AG04450 (cell line): ENCODE measurements around the gene HCN4. TPM values are rescaled to one million over a fixed set of nuclear protein-coding genes. Genes with fewer than 3 reads are reported as not detected.

Experiments used
- CTCF ChIA-PET: fragments of 300-600, 350-600 bp; formaldehyde crosslinking; extraction: SDS; loops from one replicate; lab custom pipeline; 2022; ENCODE audit warnings: antibody characterized with exemption, inconsistent platforms; lab: Charles Lee
- POLR2A ChIA-PET: fragments of 350-600 bp; formaldehyde crosslinking; extraction: SDS; loops from one replicate; lab custom pipeline; 2021; ENCODE audit warnings: antibody characterized with exemption, inconsistent platforms; lab: Yijun Ruan, JAX
- DNase-seq: peaks from one replicate; pipeline ENCODE4 v3.0.0-alpha.2; 2011; ENCODE audit warnings: low read depth, low spot score
- H3K27ac ChIP-seq: one replicate; pipeline ENCODE4 v1.5.1; 2012; ENCODE audit warnings: low read depth, low read length, control low read depth
- H3K27me3 ChIP-seq: one replicate; pipeline ENCODE4 v1.6.0; 2012; ENCODE audit warnings: low read length; ENCODE audit not compliant: control insufficient read depth, insufficient read depth
- H3K4me3 ChIP-seq: 2 replicates; pipeline ENCODE4 v1.5.1; 2011; ENCODE audit warnings: mild to moderate bottlenecking, low read depth, low read length, control low read depth
- H3K9me3 ChIP-seq: 2 replicates; pipeline ENCODE4 v1.5.1; 2012; ENCODE audit warnings: low read length; ENCODE audit not compliant: control insufficient read depth, insufficient read depth
- CTCF ChIP-seq: IDR thresholded peaks from 2 replicates; pipeline ENCODE4 v1.5.1; 2011; ENCODE audit warnings: low read depth, low read length, control low read depth, inconsistent platforms
- polyA plus RNA-seq: library from polyadenylated mRNA; depleted of rRNA; stranded (reverse); fragments of >200 nt; gene quantifications from 2 replicates; pipeline ENCODE4 v1.2.3, GENCODE V29; 2011

HCN4 gene
- polyA plus RNA-seq, 1 experiment = not detected

- ChIA-PET CTCF (no interaction called here), POLR2A (no interaction called here)
- H3K9me3 ChIP-seq = no peaks in the 10 kb centered on the region
- no peak overlapping the region for H3K27ac ChIP-seq
- TF ChIP-seq CTCF = no peak
- peaks cover 50% of the 10 kb centered on the region for H3K27me3 ChIP-seq
- H3K4me3 ChIP-seq = no peak overlapping the region
- DNase-seq = no peak
These were observed 7.4 kb downstream of the HCN4 start for GRCh38 chr15:73361337-73361736.

- Histone ChIP-seq H3K27me3 (peaks cover 35% of the 10 kb centered on the region), H3K9me3 (no peaks in the 10 kb centered on the region), H3K27ac (no peak overlapping the region), H3K4me3 (no peak overlapping the region)
- TF ChIP-seq CTCF = no peak
- ChIA-PET POLR2A (no interaction called here), CTCF (no interaction called here)
- no peak for DNase-seq
These were observed 9.1 kb downstream of the HCN4 start for GRCh38 chr15:73359651-73360050.

- DNase-seq = no peak
- no peak for TF ChIP-seq CTCF
- H3K27ac ChIP-seq = no peak overlapping the region
- POLR2A ChIA-PET = no interaction called here
- H3K27me3 ChIP-seq = peaks cover 31% of the 10 kb centered on the region
- no peaks in the 10 kb centered on the region for H3K9me3 ChIP-seq
- no peak overlapping the region for H3K4me3 ChIP-seq
- CTCF ChIA-PET = no interaction called here
These were observed 10.6 kb downstream of the HCN4 start for GRCh38 chr15:73357999-73358665.

- DNase-seq = no peak
- H3K27ac ChIP-seq = no peak overlapping the region
- CTCF ChIA-PET = no interaction called here
These were observed 13.0 kb downstream of the HCN4 start for GRCh38 chr15:73355612-73356265.

More at GRCh38 chr15:73355612-73356265, 13.0 kb downstream of the HCN4 start:
- Histone ChIP-seq H3K27me3 (peaks cover 9% of the 10 kb centered on the region), H3K9me3 (no peaks in the 10 kb centered on the region), H3K4me3 (no peak overlapping the region)
- POLR2A ChIA-PET = no interaction called here
- TF ChIP-seq CTCF = no peak
